ENCODE measurements around the gene STX10. TPM values are rescaled to one million over a fixed set of nuclear protein-coding genes. Genes with fewer than 3 reads are reported as not detected.

The STX10 gene
- total and polyA plus RNA-seq, 2 donors (not counting 1 experiment from before 2014, with no cell fraction given): 48.9 to 69.2 TPM

- Histone ChIP-seq H3K27me3 (ENCODE audit: control insufficient read depth, insufficient read depth, low read length) (no peaks in the 10 kb centered on the region), H2AFZ (ENCODE audit: low read length) (no peak overlapping the region), H4K20me1 (ENCODE audit: control insufficient read depth, extremely low read depth, insufficient read depth, low read length) (no peaks in the 10 kb centered on the region), H3K79me2 (ENCODE audit: control insufficient read depth, insufficient read depth, low read length) (peaks cover 28% of the 10 kb centered on the region), H3K36me3 (ENCODE audit: control insufficient read depth, insufficient read depth, low read length) (peaks cover 32% of the 10 kb centered on the region), H3K9ac (ENCODE audit: insufficient read depth, low read length) (no peak overlapping the region), H3K27ac (ENCODE audit: insufficient read depth, low read length) (no peak overlapping the region), H3K4me1 (ENCODE audit: control insufficient read depth, extremely low read depth, insufficient read depth, low read length) (no peaks in the 10 kb centered on the region), H3K4me2 (ENCODE audit: extremely low read depth, insufficient read depth, low read length) (no peak overlapping the region), H3K4me3 (replicated peaks in 1 of 4; ENCODE audit: control extremely low read depth in 1 of 4, insufficient read depth in 1 of 4, low read depth in 3 of 4, low read length in 4 of 4) (no peak overlapping the region), H3K9me3 (ENCODE audit: control insufficient read depth, insufficient read depth, low read depth, low read length) (no peaks in the 10 kb centered on the region)
- DNase-seq (ENCODE audit: low read depth in 2 of 2): no peak
- TF ChIP-seq EZH2 (IDR thresholded peaks at IDR 0.05; ENCODE audit: low read length, missing control alignments) (no peak), CTCF (conservative IDR thresholded peaks at IDR 0.05 in 1 of 2, IDR thresholded peaks at IDR 0.05 in 1 of 2; ENCODE audit: low read depth in 1 of 2, low read length in 2 of 2) (no peak)
Observed at GRCh38 chr19:13137290-13137794, 12.8 kb downstream of the STX10 start.

GRCh38 chr19:13135068-13136062 is 14.8 kb downstream of the STX10 start:
- TF ChIP-seq CTCF (conservative IDR thresholded peaks at IDR 0.05 in 1 of 2, IDR thresholded peaks at IDR 0.05 in 1 of 2; ENCODE audit: low read depth in 1 of 2, low read length in 2 of 2) (no peak), EZH2 (IDR thresholded peaks at IDR 0.05; ENCODE audit: low read length, missing control alignments) (no peak)
- peaks cover 32% of the 10 kb centered on the region for H3K36me3 ChIP-seq (ENCODE audit: control insufficient read depth, insufficient read depth, low read length)
- H3K4me1 ChIP-seq (ENCODE audit: control insufficient read depth, extremely low read depth, insufficient read depth, low read length): no peaks in the 10 kb centered on the region
- no peak overlapping the region for H3K4me2 ChIP-seq (ENCODE audit: extremely low read depth, insufficient read depth, low read length)
- H3K4me3 ChIP-seq (replicated peaks in 1 of 4; ENCODE audit: control extremely low read depth in 1 of 4, insufficient read depth in 1 of 4, low read depth in 3 of 4, low read length in 4 of 4): no peak overlapping the region
- no peaks in the 10 kb centered on the region for H4K20me1 ChIP-seq (ENCODE audit: control insufficient read depth, extremely low read depth, insufficient read depth, low read length)
- H2AFZ ChIP-seq (ENCODE audit: low read length): no peak overlapping the region
- no peak overlapping the region for H3K9ac ChIP-seq (ENCODE audit: insufficient read depth, low read length)
- H3K27ac ChIP-seq (ENCODE audit: insufficient read depth, low read length): no peak overlapping the region
- peaks cover 38% of the 10 kb centered on the region for H3K79me2 ChIP-seq (ENCODE audit: control insufficient read depth, insufficient read depth, low read length)
- H3K9me3 ChIP-seq (ENCODE audit: control insufficient read depth, insufficient read depth, low read depth, low read length): no peaks in the 10 kb centered on the region
- no peak for DNase-seq (ENCODE audit: low read depth in 2 of 2)
- no peaks in the 10 kb centered on the region for H3K27me3 ChIP-seq (ENCODE audit: control insufficient read depth, insufficient read depth, low read length)

GRCh38 chr19:13134626-13135025 is 15.5 kb downstream of the STX10 start:
- Histone ChIP-seq H3K27ac (ENCODE audit: insufficient read depth, low read length) (no peak overlapping the region), H3K9ac (ENCODE audit: insufficient read depth, low read length) (no peak overlapping the region), H3K79me2 (ENCODE audit: control insufficient read depth, insufficient read depth, low read length) (peaks cover 45% of the 10 kb centered on the region), H4K20me1 (ENCODE audit: control insufficient read depth, extremely low read depth, insufficient read depth, low read length) (no peaks in the 10 kb centered on the region), H3K4me1 (ENCODE audit: control insufficient read depth, extremely low read depth, insufficient read depth, low read length) (no peaks in the 10 kb centered on the region), H3K36me3 (ENCODE audit: control insufficient read depth, insufficient read depth, low read length) (peaks cover 32% of the 10 kb centered on the region), H2AFZ (ENCODE audit: low read length) (no peak overlapping the region), H3K4me3 (replicated peaks in 1 of 4; ENCODE audit: control extremely low read depth in 1 of 4, insufficient read depth in 1 of 4, low read depth in 3 of 4, low read length in 4 of 4) (no peak overlapping the region), H3K27me3 (ENCODE audit: control insufficient read depth, insufficient read depth, low read length) (no peaks in the 10 kb centered on the region), H3K9me3 (ENCODE audit: control insufficient read depth, insufficient read depth, low read depth, low read length) (no peaks in the 10 kb centered on the region), H3K4me2 (ENCODE audit: extremely low read depth, insufficient read depth, low read length) (no peak overlapping the region)
- TF ChIP-seq CTCF (conservative IDR thresholded peaks at IDR 0.05 in 1 of 2, IDR thresholded peaks at IDR 0.05 in 1 of 2; ENCODE audit: low read depth in 1 of 2, low read length in 2 of 2): no peak
- TF ChIP-seq EZH2 (IDR thresholded peaks at IDR 0.05; ENCODE audit: low read length, missing control alignments): no peak
- no peak for DNase-seq (ENCODE audit: low read depth in 2 of 2)

All from fibroblast of lung (primary cell).